LoVo (cell line): Measurements from ENCODE around the gene CFAP57.

ENCODE experiments used
- DNase-seq: peaks from one replicate; pipeline ENCODE4 v3.0.0-alpha.2; 2016; ENCODE audit warnings: low spot score

Gene CFAP57

GRCh38 chr1:43277116-43277876, 105.2 kb downstream of the CFAP57 start:
- DNase-seq: no peak

DNA sequence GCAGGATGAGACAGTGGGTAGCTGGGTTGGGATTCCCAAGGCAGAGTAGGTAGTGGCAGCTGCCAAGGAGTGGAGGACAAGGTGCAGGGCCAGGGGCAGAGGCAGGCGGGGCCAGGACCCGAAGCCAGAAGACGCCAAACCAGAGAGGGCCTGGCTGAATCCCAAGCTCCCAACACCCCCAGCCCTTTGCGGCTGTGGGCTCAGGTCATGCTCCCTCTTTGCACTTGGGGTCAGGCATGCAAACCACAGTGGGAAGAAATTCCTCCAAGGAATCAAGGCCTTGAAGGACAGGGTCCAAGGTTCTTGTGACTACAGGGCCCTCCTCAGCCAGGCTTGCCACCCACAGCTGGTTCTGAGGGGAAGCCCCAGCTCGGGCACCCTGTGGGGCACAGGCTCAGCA, 107.0 kb downstream of the CFAP57 start:
- no peak for DNase-seq

- DNase-seq: no peak
Observed at GRCh38 chr1:43279666-43280065, 107.5 kb downstream of the CFAP57 start.

DNA sequence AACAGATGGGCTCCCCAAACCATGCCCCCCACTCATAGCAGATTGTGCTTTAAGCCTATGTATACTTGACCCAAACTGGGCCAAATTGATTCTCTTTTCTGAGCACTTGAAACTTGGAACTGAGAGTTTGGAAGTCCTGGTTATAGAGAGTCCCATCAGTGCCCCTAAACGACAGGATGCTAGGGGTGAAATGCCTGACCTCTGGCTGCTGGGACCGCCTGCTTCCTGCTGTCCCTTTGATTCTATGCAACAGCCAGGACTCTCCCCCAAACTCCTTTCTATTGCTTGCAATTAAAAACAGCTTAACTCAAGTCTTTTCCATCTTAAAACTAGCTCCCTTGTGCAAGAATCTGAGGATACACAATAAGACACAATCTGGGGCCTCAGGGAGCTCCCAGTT, 108.6 kb downstream of the CFAP57 start:
- DNase-seq: no peak

DNA sequence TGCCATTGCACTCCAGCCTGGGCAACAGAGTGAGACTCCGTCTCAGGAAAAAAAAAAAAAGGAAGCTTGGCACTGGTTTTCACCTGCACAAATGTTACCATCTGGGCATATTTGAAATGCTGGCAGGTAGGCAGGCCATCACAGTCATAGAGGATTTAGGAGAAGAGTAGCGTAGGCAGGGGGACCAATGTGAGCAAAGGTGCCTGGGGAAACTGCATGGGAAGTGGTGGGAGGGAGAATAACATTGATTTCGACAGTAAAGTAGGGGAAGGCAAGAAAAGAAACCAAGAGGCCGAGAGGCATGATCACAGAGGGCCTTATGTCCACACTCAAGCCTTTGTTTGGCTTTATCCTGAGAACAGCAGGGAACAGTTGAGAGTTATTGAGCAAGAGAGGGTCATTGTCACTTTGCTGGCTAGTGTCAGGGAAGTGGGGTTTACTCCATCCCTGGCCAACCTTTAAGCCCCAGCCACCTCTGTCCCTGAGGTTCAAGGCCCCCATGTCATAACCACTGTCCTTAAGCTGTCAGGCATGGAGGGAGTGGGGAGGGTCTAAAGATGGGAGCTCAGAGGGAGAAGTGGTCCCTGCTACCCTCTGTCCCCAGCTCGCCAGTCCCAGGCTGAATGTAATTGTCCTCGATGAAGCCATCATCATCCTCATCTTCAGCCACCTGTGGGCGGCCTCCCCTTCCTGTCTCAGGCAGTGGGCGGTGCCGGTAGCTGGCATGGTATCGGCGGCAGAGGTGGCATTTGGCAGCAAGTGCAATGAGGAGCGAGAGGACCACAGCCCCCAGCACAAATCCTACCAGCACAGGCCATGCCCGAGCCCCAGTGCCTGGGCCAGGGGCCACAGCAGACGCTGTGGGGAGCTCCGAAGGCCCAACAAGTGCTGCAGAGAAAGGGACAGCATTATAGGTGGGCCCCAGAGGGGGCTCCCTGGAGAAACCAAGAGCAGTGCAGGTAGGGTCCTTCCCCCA, 110.4 kb downstream of the CFAP57 start:
- no peak for DNase-seq

GRCh38 chr1:43284065-43284464, 111.9 kb downstream of the CFAP57 start:
- DNase-seq: no peak

GRCh38 chr1:43284546-43285110, 112.5 kb downstream of the CFAP57 start:
- DNase-seq: no peak

GRCh38 chr1:43285269-43285990, 113.3 kb downstream of the CFAP57 start, which contains the start of gene C1orf210:
Gene C1orf210, minus strand, starts transcription at chr1:43285581. Its CDS starts 2,311 bp downstream, at chr1:43283270.
- DNase-seq: peak; percentile 89

DNA sequence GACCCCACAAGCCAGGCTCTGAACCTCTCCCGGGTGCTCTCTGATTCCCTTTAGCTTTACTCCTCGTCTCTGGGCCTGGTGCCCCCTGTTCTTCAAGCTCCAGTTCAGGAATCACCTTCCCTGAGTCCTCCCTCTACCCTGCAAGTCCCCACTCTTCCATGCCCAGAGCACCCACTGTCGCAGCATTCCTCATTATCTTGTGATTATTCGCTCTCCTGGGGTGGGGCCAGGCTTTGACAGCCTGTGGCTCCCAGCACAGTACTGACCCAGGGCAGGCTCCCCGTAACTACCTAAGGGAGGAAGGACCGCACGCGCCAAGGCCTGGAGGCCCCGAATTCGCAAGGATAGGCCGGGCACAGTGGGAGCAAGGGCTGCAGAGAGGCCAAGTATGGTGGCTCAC, 114.0 kb downstream of the CFAP57 start:
- no peak for DNase-seq

DNA sequence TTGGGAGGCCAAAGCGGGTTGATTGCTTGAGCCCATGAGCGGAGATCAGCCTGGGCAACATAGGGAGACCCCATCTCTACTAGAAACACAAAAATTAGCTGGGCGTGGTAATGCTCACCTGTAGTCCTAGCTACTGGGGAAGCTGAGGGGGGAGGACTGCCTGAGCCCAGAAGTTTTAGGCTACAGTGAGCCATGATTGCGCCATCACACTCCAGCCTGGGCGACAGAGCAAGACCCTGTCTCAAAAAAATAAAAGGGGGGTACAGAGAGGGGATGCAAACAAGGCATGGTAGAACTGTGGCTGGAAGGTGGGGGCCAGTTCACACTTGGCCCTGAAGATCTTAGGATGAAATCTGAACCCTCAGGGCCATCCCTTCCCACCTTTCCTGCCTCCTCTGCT, 114.4 kb downstream of the CFAP57 start:
- DNase-seq: no peak

GRCh38 chr1:43288058-43288784, 116.1 kb downstream of the CFAP57 start:
- no peak for DNase-seq

GRCh38 chr1:43288785-43289706, 116.9 kb downstream of the CFAP57 start:
- DNase-seq: no peak

GRCh38 chr1:43292216-43292615, 120.1 kb downstream of the CFAP57 start:
- no peak for DNase-seq

GRCh38 chr1:43292679-43293078, 120.5 kb downstream of the CFAP57 start:
- no peak for DNase-seq

DNA sequence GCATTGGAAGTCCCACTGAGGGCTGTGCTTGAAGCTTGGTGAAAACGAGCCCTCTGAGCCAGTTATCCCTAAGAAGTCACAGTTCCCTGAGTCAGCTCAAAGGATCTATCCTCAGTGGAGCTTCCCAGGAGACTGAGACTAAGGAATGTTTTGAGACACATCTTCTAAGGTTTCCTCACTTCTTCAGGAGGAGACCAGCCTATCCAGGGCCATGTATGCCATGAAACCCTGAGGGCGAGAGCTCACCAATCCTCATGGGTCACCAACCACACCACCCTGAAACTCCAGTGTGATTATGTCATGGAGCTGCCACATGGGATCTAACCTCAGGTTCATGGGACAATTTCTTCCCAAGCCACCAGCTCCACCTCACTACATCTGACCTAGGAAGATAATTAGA, 121.0 kb downstream of the CFAP57 start:
- DNase-seq: no peak

GRCh38 chr1:43293896-43294760, 122.0 kb downstream of the CFAP57 start:
- peak; percentile 64 for DNase-seq

GRCh38 chr1:43294761-43295160, 122.6 kb downstream of the CFAP57 start:
- no peak for DNase-seq

DNA sequence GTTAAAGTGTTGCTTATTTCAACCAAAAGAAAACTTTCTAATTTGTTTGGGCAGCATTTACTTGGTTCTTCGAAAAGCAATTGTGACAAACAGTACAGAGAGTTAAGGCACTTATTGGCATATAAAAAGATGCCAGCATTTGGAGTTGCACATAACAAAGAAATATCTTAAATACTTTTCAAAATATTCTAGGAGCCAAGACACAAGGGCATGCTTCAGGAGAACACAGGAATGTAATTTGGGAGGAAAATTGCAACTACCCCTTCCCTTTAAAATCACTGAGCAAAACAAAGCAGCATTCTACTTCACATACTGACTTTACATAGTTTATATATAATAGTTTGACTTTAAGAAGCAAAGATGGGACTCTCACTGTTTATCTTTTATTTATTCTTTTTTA, 124.1 kb downstream of the CFAP57 start:
- DNase-seq: no peak

DNA sequence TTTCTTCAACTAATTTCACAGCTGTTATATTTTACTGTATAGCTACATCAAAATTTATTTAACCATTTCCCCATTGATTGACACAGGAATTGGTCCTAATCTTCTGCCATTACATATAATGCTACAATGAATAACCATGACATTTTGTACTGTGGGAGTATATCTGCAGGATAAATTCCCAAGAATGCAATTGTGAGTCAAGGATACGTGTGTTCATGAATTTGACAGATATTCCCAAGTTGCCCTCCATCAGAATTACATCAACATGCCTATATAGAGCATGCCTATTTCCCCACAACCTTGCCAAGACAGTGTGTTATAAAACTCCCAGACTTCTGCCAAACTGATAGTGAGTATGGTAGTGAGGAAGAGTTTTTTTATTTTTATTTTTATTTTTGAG, 125.9 kb downstream of the CFAP57 start:
- DNase-seq: no peak
